BJ (cell line): ENCODE data around the gene PPP2CA. TPM values are rescaled to one million over a fixed set of nuclear protein-coding genes. Genes with fewer than 3 reads are reported as not detected.

ENCODE experiments used
- CTCF ChIA-PET: fragments of 350-600 bp; formaldehyde crosslinking; extraction: SDS; loops from one replicate; lab custom pipeline; 2021; ENCODE audit warnings: antibody characterized with exemption, inconsistent platforms; lab: Yijun Ruan, JAX
- POLR2A ChIA-PET: fragments of 300-600 bp; sonication (Branson Sonifier 250); formaldehyde crosslinking; extraction: SDS; loops from one replicate; lab custom pipeline; 2021; ENCODE audit warnings: antibody characterized with exemption; lab: Charles Lee
- DNase-seq: peaks from one replicate; pipeline ENCODE4 v3.0.0-alpha.2; 2011; ENCODE audit warnings: low read depth
- H3K27me3 ChIP-seq: 2 replicates; pipeline ENCODE4 v1.6.0; 2011; ENCODE audit warnings: low read length; ENCODE audit not compliant: control insufficient read depth, insufficient read depth
- H3K36me3 ChIP-seq: 2 replicates; pipeline ENCODE4 v1.5.1; 2011; ENCODE audit warnings: low read length; ENCODE audit not compliant: control insufficient read depth, insufficient read depth
- H3K4me3 ChIP-seq: 2 replicates; pipeline ENCODE4 v1.5.1; 2011; ENCODE audit warnings: low read depth, mild to moderate bottlenecking, control low read depth, low read length
- polyA plus RNA-seq: library from polyadenylated mRNA; depleted of rRNA; stranded (reverse); fragments of >200 nt; gene quantifications from 2 replicates; pipeline ENCODE4 v1.2.3, GENCODE V29; 2011
- TF ChIP-seq, protein P1 (sequence below): IDR thresholded peaks from 2 replicates; pipeline ENCODE4 v1.5.1; 2011; ENCODE audit warnings: low read depth, mild to moderate bottlenecking, control low read depth, inconsistent platforms, low read length, moderate library complexity; ENCODE audit not compliant: insufficient read depth

PPP2CA gene
- polyA plus RNA-seq, 1 experiment, result 77.1 TPM

- TF ChIP-seq, protein P1, sequence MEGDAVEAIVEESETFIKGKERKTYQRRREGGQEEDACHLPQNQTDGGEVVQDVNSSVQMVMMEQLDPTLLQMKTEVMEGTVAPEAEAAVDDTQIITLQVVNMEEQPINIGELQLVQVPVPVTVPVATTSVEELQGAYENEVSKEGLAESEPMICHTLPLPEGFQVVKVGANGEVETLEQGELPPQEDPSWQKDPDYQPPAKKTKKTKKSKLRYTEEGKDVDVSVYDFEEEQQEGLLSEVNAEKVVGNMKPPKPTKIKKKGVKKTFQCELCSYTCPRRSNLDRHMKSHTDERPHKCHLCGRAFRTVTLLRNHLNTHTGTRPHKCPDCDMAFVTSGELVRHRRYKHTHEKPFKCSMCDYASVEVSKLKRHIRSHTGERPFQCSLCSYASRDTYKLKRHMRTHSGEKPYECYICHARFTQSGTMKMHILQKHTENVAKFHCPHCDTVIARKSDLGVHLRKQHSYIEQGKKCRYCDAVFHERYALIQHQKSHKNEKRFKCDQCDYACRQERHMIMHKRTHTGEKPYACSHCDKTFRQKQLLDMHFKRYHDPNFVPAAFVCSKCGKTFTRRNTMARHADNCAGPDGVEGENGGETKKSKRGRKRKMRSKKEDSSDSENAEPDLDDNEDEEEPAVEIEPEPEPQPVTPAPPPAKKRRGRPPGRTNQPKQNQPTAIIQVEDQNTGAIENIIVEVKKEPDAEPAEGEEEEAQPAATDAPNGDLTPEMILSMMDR, result no peak
- DNase-seq, result no peak
- no peaks in the 10 kb centered on the region for H3K27me3 ChIP-seq
- ChIA-PET POLR2A (no interaction called here), CTCF (no interaction called here)
- H3K4me3 ChIP-seq, result no peak overlapping the region
- no peaks in the 10 kb centered on the region for H3K36me3 ChIP-seq
Observed at GRCh38 chr5:134249469-134250379, 23.9 kb upstream of the PPP2CA start.

DNA sequence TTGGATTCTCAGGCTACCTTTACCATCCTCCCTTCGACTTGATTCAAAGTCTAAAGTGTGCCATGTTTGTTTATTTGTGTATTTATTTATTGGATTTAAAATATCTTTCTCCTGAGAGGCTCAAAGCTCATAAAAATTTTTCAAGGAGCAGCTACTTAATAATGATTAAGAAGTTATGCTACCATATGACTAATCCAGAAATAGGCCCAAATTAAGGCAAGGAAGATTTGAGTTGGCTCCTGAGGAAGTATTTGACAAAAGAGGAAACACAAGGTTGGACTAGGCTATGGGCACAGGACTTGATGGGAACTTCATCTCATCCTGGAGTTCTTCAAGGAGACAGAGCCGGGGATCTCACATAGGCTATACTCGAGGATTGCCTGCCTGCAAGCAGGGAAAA, 22.4 kb upstream of the PPP2CA start:
- ChIA-PET POLR2A (no interaction called here), CTCF (interaction anchor here (0.9 kb wide), 1 partner anchor 31 kb away, joined by 3 read pairs; no protein-coding TSS in a partner anchor)
- no peaks in the 10 kb centered on the region for H3K36me3 ChIP-seq
- H3K27me3 ChIP-seq, result no peaks in the 10 kb centered on the region
- H3K4me3 ChIP-seq, result no peak overlapping the region
- TF ChIP-seq, protein P1, result no peak
- no peak for DNase-seq

GRCh38 chr5:134247428-134248224, 21.8 kb upstream of the PPP2CA start:
- TF ChIP-seq, protein P1, result no peak
- no peaks in the 10 kb centered on the region for H3K36me3 ChIP-seq
- H3K4me3 ChIP-seq, result no peak overlapping the region
- peak; percentile 83 for DNase-seq
- no peaks in the 10 kb centered on the region for H3K27me3 ChIP-seq
- ChIA-PET CTCF (interaction anchor here (0.7 to 0.9 kb wide), 2 partner anchors 31 to 146 kb away, joined by 3 read pairs; no protein-coding TSS in a partner anchor), POLR2A (interaction anchor here (0.6 kb wide), 2 partner anchors 21 to 47 kb away, joined by 3 to 4 read pairs; partner anchors contain the start of gene PPP2CA)

- no peaks in the 10 kb centered on the region for H3K27me3 ChIP-seq
Observed at GRCh38 chr5:134246771-134247427, 21.0 kb upstream of the PPP2CA start.

More at GRCh38 chr5:134246771-134247427, 21.0 kb upstream of the PPP2CA start:
- H3K36me3 ChIP-seq, result no peaks in the 10 kb centered on the region
- ChIA-PET CTCF (interaction anchor here (0.7 kb wide), 1 partner anchor 145 kb away, joined by 3 read pairs; no protein-coding TSS in a partner anchor), POLR2A (interaction anchor here (0.6 kb wide), 2 partner anchors 21 to 47 kb away, joined by 3 to 4 read pairs; partner anchors contain the start of gene PPP2CA)
- TF ChIP-seq, protein P1, result no peak
- H3K4me3 ChIP-seq, result no peak overlapping the region
- DNase-seq, result no peak
